K562 (cell line): ENCODE data around the gene YPEL1. TPM values are rescaled to one million over a fixed set of nuclear protein-coding genes. Genes with fewer than 3 reads are reported as not detected.
A peak's percentile ranks its signal among the peaks of the same experiment; 100 is the strongest.

Source experiments
- CHD1 ChIP-seq: fragments of 200-600 bp; sonication (generic); IDR thresholded peaks from one replicate; pipeline ENCODE4 v1.6.1; 2012; ENCODE audit warnings: mild to moderate bottlenecking, moderate library complexity, low read length, inconsistent platforms
- CUX1 ChIP-seq: fragments of 200-800 bp; sonication (Bioruptor generic); IDR thresholded peaks from 2 replicates; pipeline ENCODE4 v1.6.1; 2016; ENCODE audit warnings: missing genetic modification characterization, missing compliant biosample characterization
- GTF3C2 ChIP-seq: IDR thresholded peaks from 3 replicates; pipeline ENCODE4 v1.6.1; 2011; ENCODE audit warnings: borderline replicate concordance, mild to moderate bottlenecking, moderate library complexity; ENCODE audit not compliant: insufficient read length; ENCODE audit errors: extremely low read depth
- HLTF ChIP-seq: fragments of 450-650 bp; IDR thresholded peaks from 2 replicates; pipeline ENCODE4 v1.6.1; 2016
- MAZ ChIP-seq, 2 experiments: fragments of 450-650 bp in 1 of 2; sonication (generic) in 1 of 2; formaldehyde crosslinking; IDR thresholded peaks in 1 of 2; conservative IDR thresholded peaks in 1 of 2; 2 replicates each; pipeline versions ENCODE4 v1.4.0 to v1.5.0; 2020; ENCODE audit warnings: mild to moderate bottlenecking in 1 of 2, missing genetic modification reagents in 1 of 2
- PATZ1 ChIP-seq: fragments of 250-450 bp; sonication (Bioruptor Pico); IDR thresholded peaks from 2 replicates; pipeline ENCODE4 v1.5.0; 2020; ENCODE audit warnings: mild to moderate bottlenecking, borderline replicate concordance
- RBM14 ChIP-seq: fragments of 200-400 bp; formaldehyde crosslinking; IDR thresholded peaks from 2 replicates; pipeline ENCODE4 v1.6.1; 2018; ENCODE audit warnings: low read depth, mild to moderate bottlenecking, low read length, moderate library complexity, borderline replicate concordance; ENCODE audit not compliant: insufficient read depth
- SREBF2 ChIP-seq: sonication (generic); formaldehyde crosslinking; IDR thresholded peaks from 2 replicates; pipeline ENCODE4 v1.4.0; 2020; ENCODE audit warnings: mild to moderate bottlenecking, missing genetic modification reagents
- STAG1 ChIP-seq: sonication (generic); formaldehyde crosslinking; IDR thresholded peaks from 2 replicates; pipeline ENCODE4 v1.5.0; 2020; ENCODE audit warnings: missing genetic modification reagents, borderline replicate concordance
- ZNF511 ChIP-seq: sonication (generic); formaldehyde crosslinking; IDR thresholded peaks from 2 replicates; pipeline ENCODE4 v1.8.0; 2022; ENCODE audit warnings: mild to moderate bottlenecking, missing genetic modification reagents
- ZNF764 ChIP-seq: fragments of 250-450 bp; sonication (Bioruptor Pico); IDR thresholded peaks from 2 replicates; pipeline ENCODE4 v1.4.0; 2020; ENCODE audit warnings: low read depth, mild to moderate bottlenecking, moderate library complexity
- polyA plus RNA-seq, 8 experiments: library from polyadenylated mRNA; depleted of rRNA in 4 of 8; stranded (reverse) in 5 of 8; unstranded in 3 of 8; fragments of >200 nt; fragmentation: Nextera tagmentation in 2 of 8; fragmentation: Illumina TruSeq in 1 of 8; extraction: Ambion mirVana in 2 of 8; extraction: Trizol in 1 of 8; gene quantifications; 2 replicates each; pipeline versions ENCODE4 v1.2.1 to v1.2.3, GENCODE V29; 2011 to 2014; ENCODE audit warnings: inconsistent platforms in 1 of 8, missing spikeins in 1 of 8
- total RNA-seq, 7 experiments: library from RNA; depleted of rRNA in 6 of 7; stranded (reverse); fragments of >200 nt in 6 of 7; fragmentation: Illumina TruSeq in 2 of 7; extraction: Trizol in 2 of 7; gene quantifications; 2 replicates each; pipeline versions ENCODE4 v1.2.1 to v1.2.3, GENCODE V29; 2011 to 2021; ENCODE audit warnings: low replicate concordance in 1 of 7
- TF ChIP-seq, protein P1 (sequence below): fragments of 250-450 bp; sonication (Bioruptor Pico); IDR thresholded peaks from 2 replicates; pipeline ENCODE4 v1.5.0; 2021; ENCODE audit warnings: mild to moderate bottlenecking, borderline replicate concordance

The YPEL1 gene
- total and polyA plus RNA-seq, 9 of the 15 experiments (the other 6 are each of a cell fraction or from before 2014, with no cell fraction given) = 0.07 to 2.2 (median 0.46) TPM

GRCh38 chr22:21687685-21688259 lies 47.8 kb downstream of the YPEL1 start (continued):
- TF ChIP-seq CUX1 (no peak), RBM14 (0 out of 2 replicates have a peak, but pooled peaks have one; percentile 14), PATZ1 (CRISPR knock-in tag) (no peak), ZNF511 (CRISPR knock-in tag) (0 out of 2 replicates have a peak, but pooled peaks have one; percentile 18), MAZ (CRISPR knock-in tag; conservative IDR thresholded peaks at IDR 0.05 in 1 of 2, IDR thresholded peaks at IDR 0.05 in 1 of 2) (peak in 1 of 2 experiments; percentile 61; a peak in 2 of 4 replicates), ZNF764 (0 out of 2 replicates have a peak, but pooled peaks have one; percentile 18), CHD1 (no peak), SREBF2 (CRISPR knock-in tag) (no peak), STAG1 (CRISPR knock-in tag) (peak; percentile 50; the same call in 1 of the 2 replicates), GTF3C2 (no peak), HLTF (no peak)
- TF ChIP-seq, protein P1, sequence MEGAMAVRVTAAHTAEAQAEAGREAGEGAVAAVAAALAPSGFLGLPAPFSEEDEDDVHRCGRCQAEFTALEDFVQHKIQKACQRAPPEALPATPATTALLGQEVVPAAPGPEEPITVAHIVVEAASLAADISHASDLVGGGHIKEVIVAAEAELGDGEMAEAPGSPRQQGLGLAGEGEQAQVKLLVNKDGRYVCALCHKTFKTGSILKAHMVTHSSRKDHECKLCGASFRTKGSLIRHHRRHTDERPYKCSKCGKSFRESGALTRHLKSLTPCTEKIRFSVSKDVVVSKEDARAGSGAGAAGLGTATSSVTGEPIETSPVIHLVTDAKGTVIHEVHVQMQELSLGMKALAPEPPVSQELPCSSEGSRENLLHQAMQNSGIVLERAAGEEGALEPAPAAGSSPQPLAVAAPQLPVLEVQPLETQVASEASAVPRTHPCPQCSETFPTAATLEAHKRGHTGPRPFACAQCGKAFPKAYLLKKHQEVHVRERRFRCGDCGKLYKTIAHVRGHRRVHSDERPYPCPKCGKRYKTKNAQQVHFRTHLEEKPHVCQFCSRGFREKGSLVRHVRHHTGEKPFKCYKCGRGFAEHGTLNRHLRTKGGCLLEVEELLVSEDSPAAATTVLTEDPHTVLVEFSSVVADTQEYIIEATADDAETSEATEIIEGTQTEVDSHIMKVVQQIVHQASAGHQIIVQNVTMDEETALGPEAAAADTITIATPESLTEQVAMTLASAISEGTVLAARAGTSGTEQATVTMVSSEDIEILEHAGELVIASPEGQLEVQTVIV (CRISPR knock-in tag) = no peak; the same call in 1 of the 2 replicates
